ENCODE data around the gene KRT33B.

DNA sequence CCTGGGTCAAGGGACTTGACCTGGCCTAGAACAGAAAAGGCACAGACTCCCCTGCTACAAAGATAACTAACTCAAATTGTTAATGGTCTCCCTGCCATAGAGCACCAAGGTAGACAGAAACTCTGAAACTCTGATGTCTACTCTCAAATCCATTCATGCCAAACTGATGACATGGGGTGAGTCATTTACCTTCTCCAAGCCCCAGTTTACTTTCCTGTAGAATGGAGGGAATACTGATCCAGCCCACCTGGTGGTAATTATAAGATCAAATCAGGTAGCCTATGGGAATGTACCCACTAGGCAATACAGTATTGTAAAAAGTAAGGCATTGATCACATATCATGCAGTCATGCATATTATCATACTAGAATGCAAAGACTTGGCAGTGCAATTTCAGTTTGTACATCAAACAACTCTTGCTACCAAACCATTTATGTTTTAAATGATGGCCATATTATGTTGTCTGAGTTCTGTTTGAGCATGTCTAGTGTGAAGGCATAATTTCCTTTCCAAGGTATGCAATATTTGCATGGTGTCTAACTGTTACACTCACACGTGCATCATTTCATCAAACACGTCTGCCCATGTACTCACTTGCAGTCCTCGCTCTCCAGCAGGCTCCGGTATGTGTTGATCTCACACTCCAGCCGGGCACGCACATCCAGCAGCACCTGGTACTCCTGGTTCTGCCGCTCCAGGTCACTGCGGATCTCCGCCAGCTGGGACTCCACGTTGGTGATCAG is 24.8 kb upstream of the KRT33B start:
- TF ChIP-seq, protein P1, sequence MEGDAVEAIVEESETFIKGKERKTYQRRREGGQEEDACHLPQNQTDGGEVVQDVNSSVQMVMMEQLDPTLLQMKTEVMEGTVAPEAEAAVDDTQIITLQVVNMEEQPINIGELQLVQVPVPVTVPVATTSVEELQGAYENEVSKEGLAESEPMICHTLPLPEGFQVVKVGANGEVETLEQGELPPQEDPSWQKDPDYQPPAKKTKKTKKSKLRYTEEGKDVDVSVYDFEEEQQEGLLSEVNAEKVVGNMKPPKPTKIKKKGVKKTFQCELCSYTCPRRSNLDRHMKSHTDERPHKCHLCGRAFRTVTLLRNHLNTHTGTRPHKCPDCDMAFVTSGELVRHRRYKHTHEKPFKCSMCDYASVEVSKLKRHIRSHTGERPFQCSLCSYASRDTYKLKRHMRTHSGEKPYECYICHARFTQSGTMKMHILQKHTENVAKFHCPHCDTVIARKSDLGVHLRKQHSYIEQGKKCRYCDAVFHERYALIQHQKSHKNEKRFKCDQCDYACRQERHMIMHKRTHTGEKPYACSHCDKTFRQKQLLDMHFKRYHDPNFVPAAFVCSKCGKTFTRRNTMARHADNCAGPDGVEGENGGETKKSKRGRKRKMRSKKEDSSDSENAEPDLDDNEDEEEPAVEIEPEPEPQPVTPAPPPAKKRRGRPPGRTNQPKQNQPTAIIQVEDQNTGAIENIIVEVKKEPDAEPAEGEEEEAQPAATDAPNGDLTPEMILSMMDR (IDR thresholded peaks at IDR 0.05): no peak
- no peak for TF ChIP-seq POLR2A (IDR thresholded peaks at IDR 0.05)

Data from thyroid gland (tissue), 4 donors.